ENCODE data around the gene MBOAT1. TPM values are rescaled to one million over a fixed set of nuclear protein-coding genes. Genes with fewer than 3 reads are reported as not detected.

The MBOAT1 gene
- total and polyA plus RNA-seq, 9 donors = 8.5 to 30.2 (median 12.7) TPM

- no peaks in the 10 kb centered on the region for H3K9me3 ChIP-seq
- TF ChIP-seq EP300 (IDR thresholded peaks at IDR 0.05) = no peak
- no peak for TF ChIP-seq CTCF (IDR thresholded peaks at IDR 0.05)
- no peak for TF ChIP-seq POLR2A (IDR thresholded peaks at IDR 0.05)
- intact Hi-C loops (cut with DNase I) = no loop called here
These were observed 24.8 kb upstream of the MBOAT1 start for GRCh38 chr6:20236909-20237600.

GRCh38 chr6:20236344-20236743 is 24.1 kb upstream of the MBOAT1 start:
- no peak overlapping the region for H3K4me3 ChIP-seq
- H3K9me3 ChIP-seq = no peaks in the 10 kb centered on the region
- 79 to 87% (median 83%) methylated on average over 3 of the region's 3 CpGs for WGBS, 3 donors
- no peaks in the 10 kb centered on the region for H3K27me3 ChIP-seq
- no peaks in the 10 kb centered on the region for H3K36me3 ChIP-seq
- no peak for DNase-seq
- no peaks in the 10 kb centered on the region for H3K4me1 ChIP-seq (ENCODE audit: insufficient read depth)
- intact Hi-C loops (cut with DNase I) = no loop called here
- no peak for TF ChIP-seq CTCF (IDR thresholded peaks at IDR 0.05)
- TF ChIP-seq POLR2A (IDR thresholded peaks at IDR 0.05) = no peak
- TF ChIP-seq EP300 (IDR thresholded peaks at IDR 0.05) = no peak
- H3K27ac ChIP-seq = no peak overlapping the region

More at GRCh38 chr6:20236909-20237600, 24.8 kb upstream of the MBOAT1 start:
- DNase-seq = no peak
- no peak overlapping the region for H3K27ac ChIP-seq
- H3K36me3 ChIP-seq = no peaks in the 10 kb centered on the region
- no peaks in the 10 kb centered on the region for H3K27me3 ChIP-seq
- H3K4me1 ChIP-seq (ENCODE audit: insufficient read depth) = no peaks in the 10 kb centered on the region
- H3K4me3 ChIP-seq = no peak overlapping the region
- WGBS, 3 donors = 86 to 91% (median 87%) methylated on average over 2 of the region's 2 CpGs

GRCh38 chr6:20235041-20235440 is 22.8 kb upstream of the MBOAT1 start:
- TF ChIP-seq EP300 (IDR thresholded peaks at IDR 0.05) = no peak
- TF ChIP-seq CTCF (IDR thresholded peaks at IDR 0.05) = no peak
- no peak for TF ChIP-seq POLR2A (IDR thresholded peaks at IDR 0.05)
- no peaks in the 10 kb centered on the region for H3K9me3 ChIP-seq

GRCh38 chr6:20234136-20234535 is 21.9 kb upstream of the MBOAT1 start:
- Histone ChIP-seq H3K4me1 (ENCODE audit: insufficient read depth) (no peaks in the 10 kb centered on the region), H3K9me3 (no peaks in the 10 kb centered on the region), H3K27ac (no peak overlapping the region), H3K4me3 (no peak overlapping the region), H3K27me3 (no peaks in the 10 kb centered on the region), H3K36me3 (no peaks in the 10 kb centered on the region)
- intact Hi-C loops (cut with DNase I) = no loop called here
- TF ChIP-seq CTCF (IDR thresholded peaks at IDR 0.05) (no peak), POLR2A (IDR thresholded peaks at IDR 0.05) (no peak), EP300 (IDR thresholded peaks at IDR 0.05) (no peak)
- 78 to 82% (median 78%) methylated on average over 7 of the region's 7 CpGs for WGBS, 3 donors
- no peak for DNase-seq

More at GRCh38 chr6:20235041-20235440, 22.8 kb upstream of the MBOAT1 start:
- Histone ChIP-seq H3K4me1 (ENCODE audit: insufficient read depth) (no peaks in the 10 kb centered on the region), H3K27me3 (no peaks in the 10 kb centered on the region), H3K4me3 (no peak overlapping the region), H3K36me3 (no peaks in the 10 kb centered on the region), H3K27ac (no peak overlapping the region)
- WGBS, 3 donors = 74 to 92% (median 91%) methylated on average over 6 of the region's 6 CpGs
- intact Hi-C loops (cut with DNase I) = no loop called here
- no peak for DNase-seq
